SW480 (cell line): ENCODE measurements around the gene RREB1.

Experiments used
- DNase-seq: peaks from one replicate; pipeline ENCODE4 v3.0.0-alpha.2; 2016; ENCODE audit warnings: low spot score

RREB1 gene

DNA sequence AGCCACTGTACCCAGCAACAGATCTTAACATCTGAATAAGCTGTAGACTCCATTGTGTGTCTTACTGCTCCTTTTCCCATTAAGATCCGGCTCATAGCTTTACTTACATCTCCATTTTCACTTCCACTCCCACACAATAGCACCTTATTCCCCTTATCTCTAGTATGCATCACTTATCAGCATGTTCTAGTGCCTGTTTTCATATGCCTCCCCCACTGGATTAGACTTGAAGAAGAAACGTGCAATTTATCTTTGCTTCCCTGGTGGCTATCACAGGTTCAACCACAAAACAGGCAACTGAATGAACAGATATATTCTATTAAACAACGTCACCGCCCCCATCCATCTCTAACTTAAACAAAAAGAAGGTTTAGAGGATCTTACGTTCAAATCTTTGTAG is 193.2 kb downstream of the RREB1 start:
- DNase-seq: no peak
